GM18868 (cell line): ENCODE data around the gene OSBPL5.

ENCODE experiments used
- ATAC-seq: cut with Tn5 transposase; IDR thresholded peaks from one replicate; pipeline ENCODE4 v1.9.1; 2021; ENCODE audit warnings: mild to moderate bottlenecking, moderate library complexity; ENCODE audit not compliant: unreplicated experiment

OSBPL5 gene

GRCh38 chr11:3135481-3136440, 29.3 kb downstream of the OSBPL5 start:
- ATAC-seq: no peak

GRCh38 chr11:3134651-3135480, 30.2 kb downstream of the OSBPL5 start:
- ATAC-seq: no peak

- no peak for ATAC-seq
Measured at GRCh38 chr11:3134218-3134621, 30.9 kb downstream of the OSBPL5 start.

DNA sequence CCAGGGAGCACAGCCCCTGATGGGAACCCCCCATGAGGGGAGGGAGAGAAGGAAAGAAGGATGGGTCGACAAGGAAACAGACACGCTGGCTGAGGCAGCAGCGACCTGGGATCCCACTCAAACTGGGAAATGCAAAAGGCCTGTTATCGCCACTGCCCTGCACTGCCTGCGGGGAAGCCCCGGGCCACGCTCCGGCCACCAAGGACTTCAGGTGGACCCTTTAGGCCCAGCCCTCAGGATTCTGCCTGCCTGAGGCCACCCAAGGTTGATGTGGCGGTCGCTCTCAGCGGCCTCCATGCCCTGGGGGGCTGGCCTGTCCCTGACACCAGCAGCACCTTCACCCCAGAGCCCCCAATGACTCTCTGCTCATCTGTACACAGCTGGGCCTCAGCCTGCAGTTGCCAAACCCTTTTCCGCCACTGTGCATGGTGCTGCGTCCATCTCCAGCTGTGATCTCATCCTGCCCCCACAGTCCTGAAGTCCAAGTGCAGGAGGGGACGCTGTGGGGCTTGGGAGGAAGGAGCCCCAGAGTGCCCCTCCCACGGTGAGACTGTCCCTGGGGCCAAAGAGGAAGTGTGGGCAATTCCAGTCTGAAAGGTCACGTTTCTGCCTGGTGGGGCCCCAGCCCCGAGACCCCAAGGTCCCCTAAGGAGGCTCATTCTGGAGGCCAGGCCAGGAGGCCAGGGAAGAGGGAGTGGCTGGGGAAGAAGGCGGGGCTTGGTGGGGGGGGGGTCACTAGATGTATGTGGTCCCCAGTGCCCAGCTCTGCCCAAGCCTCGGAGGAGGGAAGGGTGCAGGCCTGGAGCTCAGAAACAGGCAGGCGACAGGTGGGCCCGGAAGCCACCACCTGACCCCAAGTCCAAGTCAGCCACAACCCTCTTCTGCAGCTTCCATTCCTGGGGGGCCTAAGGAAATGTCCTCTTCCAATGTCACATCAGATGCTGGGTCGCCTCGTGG, 31.6 kb downstream of the OSBPL5 start:
- ATAC-seq: no peak

GRCh38 chr11:3132831-3133260, 32.3 kb downstream of the OSBPL5 start:
- no peak for ATAC-seq

GRCh38 chr11:3132271-3132781, 32.8 kb downstream of the OSBPL5 start:
- no peak for ATAC-seq

- no peak for ATAC-seq
Measured at GRCh38 chr11:3131330-3131941, 33.7 kb downstream of the OSBPL5 start.

GRCh38 chr11:3130269-3131071, 34.6 kb downstream of the OSBPL5 start:
- ATAC-seq: no peak

GRCh38 chr11:3129591-3130268, 35.4 kb downstream of the OSBPL5 start:
- no peak for ATAC-seq

DNA sequence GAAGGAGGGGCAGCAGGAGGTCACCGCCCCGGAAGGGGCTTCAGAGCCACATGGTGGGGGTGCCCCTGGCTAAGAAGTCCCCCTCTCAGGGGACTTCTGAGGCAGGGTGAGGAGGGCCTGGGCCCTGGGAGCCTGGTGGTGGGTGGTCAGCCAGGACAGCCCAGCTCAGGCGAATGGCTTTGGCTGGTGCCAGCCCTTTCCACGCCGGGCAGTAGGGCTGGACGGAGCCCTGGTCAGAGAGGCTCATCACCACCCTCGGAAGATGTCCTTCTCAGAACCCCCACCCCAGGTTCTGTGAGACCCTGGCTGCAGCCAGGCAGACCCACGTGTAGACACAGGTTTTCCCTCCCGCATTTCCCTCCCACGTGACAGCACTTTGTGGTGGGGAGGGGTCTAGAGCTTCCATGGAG, 35.9 kb downstream of the OSBPL5 start:
- ATAC-seq: no peak

- no peak for ATAC-seq
Measured at GRCh38 chr11:3128356-3129180, 36.5 kb downstream of the OSBPL5 start.

- ATAC-seq: no peak
Measured at GRCh38 chr11:3127706-3128355, 37.3 kb downstream of the OSBPL5 start.

DNA sequence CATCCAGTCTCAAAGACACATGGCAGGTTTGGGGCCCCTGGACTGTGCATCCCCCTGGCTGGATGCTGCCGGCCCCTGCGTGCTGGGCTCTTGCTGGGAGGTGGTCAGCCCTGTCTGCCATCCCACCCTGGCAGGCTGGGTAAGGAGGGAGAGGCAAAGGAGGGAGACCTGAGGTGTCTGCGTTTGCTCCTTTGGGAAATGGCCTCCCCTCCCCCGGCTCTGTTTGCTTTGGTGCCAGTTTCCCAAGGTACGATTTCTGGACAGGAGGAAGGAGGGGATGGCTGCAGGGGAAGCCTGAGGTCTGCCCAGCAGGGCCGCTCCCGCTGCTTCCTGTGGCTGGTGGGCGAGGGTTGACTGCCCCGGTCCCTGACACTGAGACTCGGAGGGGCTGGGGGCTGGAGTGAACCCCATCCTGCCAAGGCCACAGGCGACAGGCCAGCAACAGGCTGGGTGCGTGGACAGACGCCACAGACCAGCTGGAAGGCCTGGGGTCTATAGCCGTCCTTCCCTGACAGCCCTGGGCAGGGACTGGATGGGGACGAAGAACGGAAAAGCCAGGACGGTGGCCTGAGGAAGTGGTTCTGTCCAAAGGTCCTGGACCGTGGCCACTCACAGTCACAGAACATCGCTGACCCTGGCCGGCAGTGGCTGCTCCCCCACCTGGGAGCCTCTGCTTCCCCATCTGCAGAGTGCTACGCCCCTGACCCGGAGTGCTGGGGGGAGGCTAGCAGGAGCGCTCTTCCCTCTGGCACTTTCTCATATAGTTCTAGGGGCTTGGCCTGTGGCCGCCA, 38.0 kb downstream of the OSBPL5 start:
- no peak for ATAC-seq

GRCh38 chr11:3126207-3126865, 38.8 kb downstream of the OSBPL5 start:
- ATAC-seq: no peak

- no peak for ATAC-seq
Measured at GRCh38 chr11:3124821-3125220, 40.3 kb downstream of the OSBPL5 start.
